GM08714 (cell line): ENCODE measurements around the gene NLGN4Y.

Experiments
- H3K4me3 ChIP-seq: fragments of 200-500 bp; sonication (Bioruptor generic); 2 replicates; pipeline ENCODE4 v1.5.1; 2014; ENCODE audit warnings: mild to moderate bottlenecking, low read length, inconsistent platforms
- ZNF274 ChIP-seq: IDR thresholded peaks from 2 replicates; pipeline ENCODE4 v1.6.1; 2012; ENCODE audit warnings: mild to moderate bottlenecking, low read depth, low read length

NLGN4Y gene

GRCh38 chrY:14617625-14618024 is 93.3 kb downstream of the NLGN4Y start:
- H3K4me3 ChIP-seq = no peak overlapping the region
- TF ChIP-seq ZNF274 = no peak

GRCh38 chrY:14618513-14618912 is 94.2 kb downstream of the NLGN4Y start:
- no peak for TF ChIP-seq ZNF274
- no peak overlapping the region for H3K4me3 ChIP-seq

GRCh38 chrY:14628208-14628607 is 103.9 kb downstream of the NLGN4Y start:
- TF ChIP-seq ZNF274 = no peak
- no peak overlapping the region for H3K4me3 ChIP-seq

- no peak for TF ChIP-seq ZNF274
- H3K4me3 ChIP-seq = no peak overlapping the region
These were observed 107.3 kb downstream of the NLGN4Y start for GRCh38 chrY:14631676-14632075.

GRCh38 chrY:14633718-14634117 is 109.4 kb downstream of the NLGN4Y start:
- H3K4me3 ChIP-seq = no peak overlapping the region
- no peak for TF ChIP-seq ZNF274

- no peak for TF ChIP-seq ZNF274
These were observed 110.6 kb downstream of the NLGN4Y start for GRCh38 chrY:14634954-14635353.

GRCh38 chrY:14637551-14637950 is 113.2 kb downstream of the NLGN4Y start:
- no peak overlapping the region for H3K4me3 ChIP-seq
- TF ChIP-seq ZNF274 = no peak

More at GRCh38 chrY:14634954-14635353, 110.6 kb downstream of the NLGN4Y start:
- H3K4me3 ChIP-seq = no peak overlapping the region

- no peak for TF ChIP-seq ZNF274
These were observed 117.5 kb downstream of the NLGN4Y start for GRCh38 chrY:14641853-14642252.

GRCh38 chrY:14644157-14644952 is 120.0 kb downstream of the NLGN4Y start:
- H3K4me3 ChIP-seq = no peak overlapping the region

More at GRCh38 chrY:14641853-14642252, 117.5 kb downstream of the NLGN4Y start:
- no peak overlapping the region for H3K4me3 ChIP-seq

GRCh38 chrY:14679181-14679580 is 154.9 kb downstream of the NLGN4Y start:
- TF ChIP-seq ZNF274 = no peak
- no peak overlapping the region for H3K4me3 ChIP-seq

More at GRCh38 chrY:14644157-14644952, 120.0 kb downstream of the NLGN4Y start:
- no peak for TF ChIP-seq ZNF274

- H3K4me3 ChIP-seq = no peak overlapping the region
- TF ChIP-seq ZNF274 = no peak
These were observed 170.2 kb downstream of the NLGN4Y start for GRCh38 chrY:14694543-14694942.

- H3K4me3 ChIP-seq = no peak overlapping the region
- no peak for TF ChIP-seq ZNF274
These were observed 183.8 kb downstream of the NLGN4Y start for GRCh38 chrY:14708158-14708557.

- no peak for TF ChIP-seq ZNF274
- H3K4me3 ChIP-seq = no peak overlapping the region
These were observed 217.3 kb downstream of the NLGN4Y start for GRCh38 chrY:14741596-14741995.

GRCh38 chrY:14748329-14748728 is 224.0 kb downstream of the NLGN4Y start:
- H3K4me3 ChIP-seq = no peak overlapping the region
- TF ChIP-seq ZNF274 = no peak

GRCh38 chrY:14755571-14755970 is 231.2 kb downstream of the NLGN4Y start:
- no peak overlapping the region for H3K4me3 ChIP-seq
- TF ChIP-seq ZNF274 = no peak

- no peak overlapping the region for H3K4me3 ChIP-seq
- TF ChIP-seq ZNF274 = no peak
These were observed 238.6 kb downstream of the NLGN4Y start for GRCh38 chrY:14762903-14763302.

- no peak overlapping the region for H3K4me3 ChIP-seq
- TF ChIP-seq ZNF274 = no peak
These were observed 239.3 kb downstream of the NLGN4Y start for GRCh38 chrY:14763600-14763999.
